ENCODE data around the gene PRUNE2.
"Not testable (repeated sequence)": the region's sequence is repeated elsewhere in the genome, so short reads cannot be mapped to it uniquely, and the experiment has no call there.

The PRUNE2 gene, protein sequence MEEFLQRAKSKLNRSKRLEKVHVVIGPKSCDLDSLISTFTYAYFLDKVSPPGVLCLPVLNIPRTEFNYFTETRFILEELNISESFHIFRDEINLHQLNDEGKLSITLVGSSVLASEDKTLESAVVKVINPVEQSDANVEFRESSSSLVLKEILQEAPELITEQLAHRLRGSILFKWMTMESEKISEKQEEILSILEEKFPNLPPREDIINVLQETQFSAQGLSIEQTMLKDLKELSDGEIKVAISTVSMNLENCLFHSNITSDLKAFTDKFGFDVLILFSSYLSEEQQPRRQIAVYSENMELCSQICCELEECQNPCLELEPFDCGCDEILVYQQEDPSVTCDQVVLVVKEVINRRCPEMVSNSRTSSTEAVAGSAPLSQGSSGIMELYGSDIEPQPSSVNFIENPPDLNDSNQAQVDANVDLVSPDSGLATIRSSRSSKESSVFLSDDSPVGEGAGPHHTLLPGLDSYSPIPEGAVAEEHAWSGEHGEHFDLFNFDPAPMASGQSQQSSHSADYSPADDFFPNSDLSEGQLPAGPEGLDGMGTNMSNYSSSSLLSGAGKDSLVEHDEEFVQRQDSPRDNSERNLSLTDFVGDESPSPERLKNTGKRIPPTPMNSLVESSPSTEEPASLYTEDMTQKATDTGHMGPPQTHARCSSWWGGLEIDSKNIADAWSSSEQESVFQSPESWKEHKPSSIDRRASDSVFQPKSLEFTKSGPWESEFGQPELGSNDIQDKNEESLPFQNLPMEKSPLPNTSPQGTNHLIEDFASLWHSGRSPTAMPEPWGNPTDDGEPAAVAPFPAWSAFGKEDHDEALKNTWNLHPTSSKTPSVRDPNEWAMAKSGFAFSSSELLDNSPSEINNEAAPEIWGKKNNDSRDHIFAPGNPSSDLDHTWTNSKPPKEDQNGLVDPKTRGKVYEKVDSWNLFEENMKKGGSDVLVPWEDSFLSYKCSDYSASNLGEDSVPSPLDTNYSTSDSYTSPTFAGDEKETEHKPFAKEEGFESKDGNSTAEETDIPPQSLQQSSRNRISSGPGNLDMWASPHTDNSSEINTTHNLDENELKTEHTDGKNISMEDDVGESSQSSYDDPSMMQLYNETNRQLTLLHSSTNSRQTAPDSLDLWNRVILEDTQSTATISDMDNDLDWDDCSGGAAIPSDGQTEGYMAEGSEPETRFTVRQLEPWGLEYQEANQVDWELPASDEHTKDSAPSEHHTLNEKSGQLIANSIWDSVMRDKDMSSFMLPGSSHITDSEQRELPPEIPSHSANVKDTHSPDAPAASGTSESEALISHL (N-terminal part only)

DNA sequence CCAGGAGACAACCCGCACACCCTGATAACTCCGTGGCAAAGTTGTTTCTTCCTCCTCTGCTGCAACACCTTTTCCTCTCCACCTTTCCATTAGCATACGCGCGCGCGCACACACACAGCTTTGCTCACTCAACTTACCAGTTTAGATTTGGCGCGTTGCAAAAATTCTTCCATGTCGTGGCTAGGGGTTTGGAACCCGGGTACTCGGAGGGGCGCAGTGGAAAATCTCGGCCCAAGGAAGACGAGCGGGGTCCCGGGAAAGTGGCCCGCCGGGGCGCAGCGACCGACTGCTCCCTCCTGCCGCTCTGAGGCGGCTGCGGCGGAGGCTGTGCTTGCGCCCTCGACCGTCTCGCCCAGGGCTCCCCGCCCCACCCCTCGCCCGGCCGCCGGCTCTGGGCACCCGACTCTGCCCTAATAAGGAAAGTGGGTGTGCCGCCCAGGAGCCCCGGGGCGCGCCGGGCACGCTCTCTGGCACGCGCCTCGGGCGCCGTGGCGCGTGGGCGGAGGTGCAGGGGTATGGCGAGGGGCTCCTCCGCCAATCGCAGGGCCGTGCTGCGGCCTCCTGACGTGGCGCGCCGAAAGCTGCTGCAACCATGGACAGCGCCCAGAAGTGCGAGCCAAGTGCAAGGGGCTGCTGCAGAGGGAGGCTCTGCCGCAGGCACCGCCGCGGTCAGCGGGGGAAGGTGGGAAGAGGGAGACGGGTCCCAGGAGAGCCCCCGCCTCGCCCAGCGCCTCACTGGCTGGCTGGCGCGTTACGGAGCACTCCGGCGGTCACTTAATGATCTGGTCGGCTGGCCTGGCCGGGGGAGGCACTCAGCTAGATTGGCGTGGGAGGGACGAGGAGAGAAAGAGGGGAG lies at the start of gene PRUNE2:
TSS of gene PRUNE2 (minus strand) at position 324 of the 856 bp plus-strand sequence. CDS start at position 173, 151 bp downstream.
- DNase-seq = no peak

DNA sequence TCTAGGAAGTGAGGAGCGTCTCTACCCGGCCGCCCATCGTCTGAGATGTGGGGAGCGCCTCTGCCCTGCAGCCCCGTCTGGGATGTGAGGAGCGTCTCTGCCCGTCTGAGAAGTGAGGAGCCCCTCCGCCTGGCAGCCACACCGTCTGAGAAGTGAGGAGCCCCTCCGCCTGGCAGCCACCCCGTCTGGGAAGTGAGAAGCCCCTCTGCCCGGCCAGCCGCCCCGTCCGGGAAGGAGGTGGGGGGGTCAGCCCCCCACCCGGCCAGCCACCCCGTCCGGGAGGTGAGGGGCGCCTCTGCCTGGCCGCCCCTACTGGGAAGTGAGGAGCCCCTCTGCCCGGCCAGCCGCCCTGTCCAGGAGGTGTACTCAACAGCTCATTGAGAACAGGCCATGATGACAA lies 49.5 kb upstream of the PRUNE2 start:
- not testable (repeated sequence) for DNase-seq

DNA sequence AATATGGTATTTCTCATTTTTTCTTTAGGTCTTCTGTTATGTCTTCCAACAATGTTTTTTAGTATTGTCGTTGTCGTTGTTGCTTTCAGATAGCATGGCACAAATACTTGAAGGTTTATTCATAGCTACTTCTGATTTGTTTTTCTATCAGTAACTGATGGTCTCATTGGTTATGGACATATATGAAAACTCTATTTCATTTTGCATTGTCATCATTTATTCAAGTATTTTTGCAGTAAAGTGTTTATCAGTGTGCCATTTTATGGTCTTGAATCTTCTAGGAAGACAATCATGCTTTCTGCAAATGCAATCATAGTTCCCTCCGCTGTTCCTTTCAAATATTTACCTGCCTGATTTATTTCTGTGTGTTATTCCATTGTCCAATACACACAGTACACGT lies 44.0 kb upstream of the PRUNE2 start:
- DNase-seq = no peak

DNA sequence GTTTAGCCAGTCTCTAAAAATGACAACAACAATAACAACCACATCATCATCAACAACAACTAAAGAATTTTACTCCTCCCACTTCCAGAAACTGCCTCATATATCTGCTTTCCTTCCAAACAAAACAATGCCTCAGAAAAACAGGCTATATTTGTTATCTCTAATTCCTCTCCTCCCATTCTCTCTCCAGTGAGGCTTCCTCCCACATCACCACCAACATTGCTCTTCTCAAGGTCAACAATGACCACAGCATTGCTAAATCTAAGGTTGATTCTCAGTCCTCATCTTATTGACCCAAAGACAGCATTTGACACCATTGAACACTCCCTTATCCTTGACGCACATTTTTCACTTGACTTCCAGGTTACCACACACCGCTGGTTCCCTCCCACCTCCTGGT lies 38.1 kb upstream of the PRUNE2 start:
- DNase-seq = no peak

DNA sequence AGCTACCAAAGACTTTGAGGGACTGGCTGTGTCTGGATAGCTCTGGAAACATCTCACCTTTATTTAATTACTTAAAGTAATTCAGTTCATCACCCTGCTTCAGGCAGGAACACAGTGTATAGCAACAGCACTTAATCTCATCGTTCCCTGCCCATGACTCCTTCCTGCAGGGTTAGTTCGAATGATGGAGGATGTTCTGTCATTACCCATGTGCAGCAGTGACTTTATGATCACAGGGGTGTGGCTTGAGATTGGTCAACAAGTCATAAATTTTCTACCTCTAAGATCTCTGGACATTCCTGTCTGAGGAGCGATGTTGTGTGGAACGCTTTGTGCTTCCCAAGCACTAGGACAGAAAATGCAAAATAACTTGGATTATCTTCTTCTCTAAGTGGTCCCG lies 37.1 kb upstream of the PRUNE2 start:
- DNase-seq = no peak

DNA sequence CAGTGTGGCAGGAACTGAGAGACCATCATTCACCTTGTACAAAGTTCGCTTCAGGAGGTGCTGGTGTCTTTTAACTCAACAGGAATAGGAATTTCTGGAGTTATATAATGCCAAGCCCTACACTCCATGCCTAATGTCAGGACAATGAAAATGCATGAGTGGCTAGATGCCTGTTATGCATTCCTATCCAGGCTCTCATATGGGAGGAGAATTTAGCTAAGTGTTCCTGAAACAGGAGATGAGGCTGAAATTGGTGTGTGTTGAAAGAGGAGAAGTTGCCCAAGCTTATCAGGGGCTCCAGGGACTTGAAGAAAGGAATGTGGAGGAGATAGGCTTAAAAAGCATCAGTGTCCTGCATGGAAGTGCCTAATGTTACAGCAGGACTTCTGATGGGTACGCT lies 26.8 kb upstream of the PRUNE2 start:
- no peak for DNase-seq

DNA sequence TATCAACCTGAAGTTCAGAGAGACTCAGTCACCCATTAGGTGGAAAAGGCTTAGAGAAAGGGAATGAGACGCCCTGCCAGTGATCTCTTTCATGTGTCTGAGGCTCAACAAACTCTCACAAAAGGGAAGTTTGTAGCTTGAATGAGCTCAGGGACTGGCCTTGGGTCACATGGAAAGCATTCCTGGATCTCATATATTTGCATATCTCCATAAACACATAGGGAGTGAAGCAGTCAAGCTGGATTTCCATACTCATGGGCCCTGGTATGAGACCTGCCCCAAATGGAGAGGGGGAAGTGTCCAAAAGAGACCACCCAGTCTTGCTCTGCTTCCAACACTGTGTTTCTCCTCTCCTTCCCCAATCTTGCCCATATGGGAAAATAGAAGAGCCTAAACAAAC lies 26.4 kb upstream of the PRUNE2 start:
- DNase-seq = no peak

DNA sequence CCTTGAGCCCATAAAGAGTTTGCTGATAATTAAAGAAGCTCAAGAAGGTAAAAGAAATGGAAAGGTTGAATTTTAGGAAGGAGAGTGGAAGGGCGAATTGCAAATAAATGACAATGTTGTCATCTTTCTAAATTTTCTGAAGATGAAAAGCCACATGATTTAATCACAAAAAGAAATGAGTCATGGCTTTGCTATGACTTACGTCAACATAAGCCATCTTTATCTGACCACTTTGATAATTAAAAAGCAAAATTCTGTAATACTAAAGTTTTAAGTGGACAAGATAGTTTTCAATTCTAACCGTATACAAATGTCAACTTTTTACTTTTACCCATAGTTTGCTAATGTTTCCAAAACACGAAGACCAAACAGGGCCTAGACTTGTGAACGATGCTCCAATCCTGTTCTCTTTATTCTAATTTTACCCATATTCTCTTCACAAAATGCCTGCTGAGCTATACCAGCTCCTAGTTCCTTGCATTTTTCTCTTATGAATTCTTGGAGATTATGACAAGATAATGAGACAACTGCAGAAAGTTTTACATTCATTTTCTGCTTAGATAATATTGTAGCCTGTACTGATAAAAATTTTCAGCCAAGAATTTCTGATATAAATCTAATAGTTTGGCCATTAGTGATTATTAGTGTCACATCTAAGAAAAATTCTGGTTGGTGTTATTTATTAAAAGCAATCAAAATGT lies 21.8 kb upstream of the PRUNE2 start:
- no peak for DNase-seq

DNA sequence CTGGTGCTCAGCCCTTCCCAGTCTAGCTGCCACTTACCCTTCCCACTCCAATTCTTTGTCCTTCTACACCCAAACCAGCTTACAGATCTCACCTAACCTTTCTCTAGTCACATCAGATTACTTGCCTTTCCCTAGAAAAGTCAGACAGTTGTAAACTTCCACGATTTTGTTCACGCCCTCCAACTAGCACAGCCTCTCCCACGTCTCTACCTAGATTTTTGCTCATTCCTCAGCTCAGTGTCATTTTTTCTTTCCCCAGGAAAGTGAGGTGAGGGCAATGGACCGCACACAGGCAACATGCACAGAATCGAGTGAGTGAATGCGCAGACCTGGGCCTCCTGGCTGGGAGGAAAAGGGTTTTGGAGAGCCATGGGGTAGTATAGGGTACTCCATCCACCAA lies 20.9 kb upstream of the PRUNE2 start:
- DNase-seq = no peak

DNA sequence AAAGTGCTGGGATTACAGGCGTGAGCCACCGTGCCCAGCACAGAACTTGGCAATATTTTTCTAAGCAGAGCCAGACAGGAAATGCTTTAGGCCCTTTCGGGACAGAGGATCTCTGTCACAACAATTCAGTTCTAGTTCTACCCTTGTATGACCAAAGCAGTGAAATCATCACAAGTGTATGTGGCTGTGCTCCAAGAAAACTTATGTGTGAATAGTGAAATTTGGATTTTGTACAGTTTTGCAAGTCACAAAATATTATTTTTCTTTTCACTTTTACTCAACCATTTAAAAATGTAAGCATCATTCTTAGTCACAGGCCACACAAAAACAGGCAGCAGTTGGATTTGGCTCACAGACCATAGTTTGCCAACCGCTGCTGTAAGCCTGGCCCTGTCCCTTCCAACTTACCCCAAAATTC lies 20.4 kb upstream of the PRUNE2 start:
- DNase-seq = no peak

DNA sequence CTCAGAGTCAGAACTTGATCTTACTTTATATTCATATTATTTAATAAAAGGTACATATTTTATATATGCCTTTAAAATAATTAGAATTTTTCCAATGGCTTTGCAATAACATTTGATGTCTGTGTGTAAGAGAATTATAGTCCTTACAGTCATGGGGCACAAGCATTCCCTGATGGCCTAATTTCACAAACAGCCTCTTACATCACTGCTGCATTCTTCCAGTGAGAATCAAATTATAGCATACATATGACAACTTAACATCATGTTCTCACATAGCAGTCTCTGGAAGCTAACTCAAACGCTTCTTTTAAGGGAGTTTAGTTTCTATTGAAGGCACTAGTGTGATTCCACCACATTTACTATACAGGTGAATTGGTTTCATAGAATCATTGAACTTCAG lies 15.3 kb upstream of the PRUNE2 start:
- DNase-seq = no peak

DNA sequence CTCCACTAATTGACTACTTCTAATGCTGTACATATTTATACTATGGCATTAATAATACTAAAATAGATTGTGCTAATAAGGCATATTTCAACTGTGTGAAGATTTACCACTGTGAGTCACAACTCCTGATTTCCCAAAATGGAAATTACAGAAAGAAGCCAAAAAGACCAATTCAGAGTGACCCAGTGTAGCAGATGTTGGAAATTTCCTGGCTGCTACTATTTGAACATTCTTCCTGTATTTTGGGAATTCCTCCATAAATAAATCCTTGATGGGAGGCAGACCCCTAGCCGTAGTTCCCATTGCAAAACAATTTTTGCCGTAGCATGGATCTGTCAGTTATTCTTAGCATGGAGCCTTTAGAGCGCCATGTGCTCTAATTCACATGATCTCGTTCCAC lies 11.4 kb upstream of the PRUNE2 start:
- DNase-seq = no peak

DNA sequence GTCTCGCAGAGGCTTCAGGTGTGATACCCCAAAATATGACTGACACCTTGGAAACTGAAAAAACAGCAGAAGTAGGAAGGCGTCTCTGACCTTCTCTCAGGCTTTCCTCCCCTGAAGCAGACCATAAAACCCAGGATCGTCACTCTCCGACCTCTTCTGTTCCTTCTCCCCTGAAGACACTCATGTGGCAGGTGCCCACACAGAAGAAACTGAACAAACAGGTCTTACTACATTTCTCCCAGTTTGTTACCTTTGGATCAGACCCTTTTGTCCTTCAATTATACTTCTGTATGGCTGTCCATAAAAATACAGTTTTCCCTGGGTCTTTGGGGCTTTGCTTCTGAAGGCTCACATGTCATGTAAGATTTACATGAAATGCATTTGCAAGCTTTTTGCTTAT lies 10.3 kb upstream of the PRUNE2 start:
- no peak for DNase-seq

DNA sequence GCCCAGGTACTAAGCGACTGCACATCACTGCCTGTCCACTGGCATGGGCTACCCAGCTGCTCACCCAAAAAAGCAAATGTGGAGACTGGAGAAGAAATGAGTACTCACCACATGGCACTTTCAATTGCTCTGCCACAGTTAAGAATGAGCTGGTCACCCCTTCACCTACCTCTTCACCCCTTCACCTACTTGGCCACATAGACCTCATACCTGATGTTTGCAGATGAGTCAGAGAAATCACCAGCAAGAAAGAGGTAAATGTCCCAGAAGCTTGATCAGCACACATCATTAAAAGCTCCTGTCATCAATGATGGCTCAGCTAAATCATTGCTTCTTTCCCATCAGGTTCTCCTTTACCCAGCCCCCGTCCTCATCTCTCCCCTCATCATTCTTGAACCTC lies 7.6 kb upstream of the PRUNE2 start:
- no peak for DNase-seq

DNA sequence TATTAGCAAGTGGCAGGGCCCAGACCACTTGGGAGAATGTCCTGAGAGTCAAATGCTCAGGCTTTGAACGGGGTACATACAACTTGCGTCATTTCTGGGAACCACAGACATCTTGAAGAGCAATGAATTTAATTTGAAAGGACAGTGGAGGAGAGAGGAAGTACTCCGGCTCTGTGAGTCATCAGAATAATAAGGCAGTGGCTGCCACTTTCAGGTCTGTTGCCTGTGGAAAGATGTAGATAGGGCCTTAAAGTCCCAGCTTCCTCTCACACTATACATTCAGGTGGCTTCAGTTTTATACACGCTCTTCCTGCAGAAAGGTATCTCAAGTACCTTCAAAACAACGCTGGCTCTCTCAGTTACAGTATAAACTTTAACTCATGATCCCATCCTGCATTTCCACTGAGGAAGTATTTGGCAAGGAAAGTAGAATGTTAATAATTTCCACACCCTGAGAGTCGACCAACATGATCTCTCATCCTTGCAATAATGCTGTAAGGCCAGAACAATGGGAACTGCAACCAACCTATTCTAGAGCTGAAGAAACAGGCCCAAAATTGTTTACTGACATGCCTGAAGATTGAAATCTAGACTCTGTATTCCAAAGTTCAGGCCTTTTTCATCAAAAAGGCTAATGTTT lies 6.8 kb upstream of the PRUNE2 start:
- no peak for DNase-seq

DNA sequence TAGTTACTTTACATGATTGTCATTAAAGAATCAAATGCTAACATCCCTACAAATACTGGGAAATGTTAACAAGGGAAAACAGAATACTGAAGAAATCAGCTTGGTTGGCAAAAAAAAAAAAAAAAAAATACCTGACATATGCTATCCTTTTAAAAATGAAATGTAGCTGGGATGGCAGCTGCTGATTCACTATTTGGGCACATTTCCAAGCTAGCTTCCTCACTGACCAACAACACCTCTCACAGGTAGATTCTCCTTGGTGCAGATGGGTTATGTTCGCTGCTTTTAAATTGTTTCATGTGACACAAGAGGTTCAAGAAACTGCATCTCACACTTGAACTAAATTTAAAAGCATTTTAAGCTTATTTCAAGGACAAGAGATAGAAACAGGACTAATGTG lies 6.1 kb upstream of the PRUNE2 start:
- no peak for DNase-seq

DNA sequence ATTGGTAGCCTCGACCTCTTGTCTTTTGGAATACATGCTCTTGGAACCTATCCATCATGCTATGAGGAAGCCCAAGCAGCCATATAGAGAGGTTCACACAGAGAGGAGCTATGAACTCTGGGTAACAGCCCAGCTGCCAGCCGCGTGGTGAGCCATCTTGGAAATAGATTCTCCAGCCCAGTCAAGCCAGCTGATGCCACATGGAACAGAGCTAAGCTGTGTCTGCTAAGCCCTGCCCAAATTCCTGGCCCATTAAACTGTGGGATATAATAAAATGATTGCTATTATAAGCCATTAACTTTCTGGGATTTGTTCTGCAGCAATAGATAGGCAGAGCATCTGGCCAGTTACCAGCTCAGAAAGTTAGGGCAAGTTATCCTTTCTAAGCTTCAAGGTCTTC lies 4.9 kb upstream of the PRUNE2 start:
- no peak for DNase-seq

DNA sequence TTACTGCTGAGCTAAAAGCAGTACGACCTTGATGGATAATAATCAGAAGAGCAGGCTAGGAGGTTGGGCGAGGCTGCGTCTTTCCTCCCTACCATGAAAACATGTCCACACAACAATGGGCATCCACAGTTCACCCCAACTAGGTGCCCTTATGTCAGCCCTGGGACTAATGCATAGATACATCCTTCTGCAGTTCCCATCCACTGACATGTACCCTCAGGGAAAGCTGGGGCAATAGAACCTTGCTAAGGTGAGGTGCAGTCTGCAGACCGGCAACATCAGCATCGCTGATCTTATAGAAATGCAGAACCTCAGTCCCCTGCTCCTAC lies 697 bp upstream of the PRUNE2 start:
- no peak for DNase-seq

DNA sequence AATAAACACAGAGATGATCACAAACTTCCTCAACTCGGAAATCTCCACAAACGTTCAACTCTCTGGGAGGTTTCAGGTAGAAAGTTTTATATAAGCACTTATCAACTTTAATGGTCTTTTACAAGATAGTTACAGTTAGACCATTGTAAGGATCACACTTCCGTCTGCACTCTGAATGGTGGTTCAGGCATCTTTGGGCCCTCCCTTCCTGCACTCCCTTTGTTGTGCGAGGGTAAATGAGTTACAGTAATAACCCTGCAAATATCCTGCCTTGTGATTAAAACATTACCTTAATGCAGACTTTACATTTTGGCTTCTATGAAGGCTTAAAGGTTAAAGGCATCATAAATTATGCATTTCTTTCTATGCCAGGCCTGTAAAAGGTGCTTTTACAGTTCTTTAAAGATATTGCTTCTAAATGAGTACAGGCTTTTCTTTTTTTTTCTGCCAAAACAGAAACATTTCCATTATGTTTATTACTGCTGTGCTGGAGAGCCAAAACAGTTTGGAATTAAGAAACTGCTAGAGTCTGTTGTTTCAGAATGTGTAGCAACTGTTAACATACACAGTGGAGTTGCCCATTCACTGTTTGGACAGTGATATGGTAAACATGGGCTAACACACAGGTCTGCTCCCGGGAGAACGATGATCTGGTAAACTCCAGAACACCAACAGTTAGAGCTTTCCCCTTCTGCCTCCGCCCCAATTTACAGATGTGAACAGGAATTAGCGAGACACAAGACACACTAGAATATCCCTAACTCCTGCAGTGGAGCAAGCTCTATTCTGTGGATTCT lies 1.1 kb downstream of the PRUNE2 start:
- no peak for DNase-seq

DNA sequence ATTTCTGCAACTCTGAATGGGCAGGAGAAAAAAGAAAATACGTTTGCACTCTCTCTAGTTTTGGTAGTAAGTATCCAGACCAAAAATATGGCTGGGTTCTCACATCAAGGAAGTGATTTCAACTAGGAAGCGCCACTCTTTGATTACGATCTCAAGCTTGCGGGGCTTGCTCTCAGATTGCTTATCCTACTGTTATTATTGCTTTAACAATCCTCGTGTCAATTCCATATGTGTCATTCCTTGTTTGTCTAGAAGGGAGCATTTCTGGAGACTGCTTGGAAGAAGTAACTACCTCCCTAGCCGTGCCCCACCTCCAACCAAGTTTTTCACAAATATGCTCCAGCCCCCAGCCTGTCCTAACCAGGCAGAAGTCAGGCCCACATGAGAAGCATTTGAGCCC lies 3.5 kb downstream of the PRUNE2 start:
- no peak for DNase-seq
